Loucy (cell line): ENCODE data around the gene UBAC2.

Experiments used
- EZH2phosphoT487 ChIP-seq: fragments of 200-600 bp; IDR thresholded peaks from 2 replicates; pipeline ENCODE4 v1.6.1; 2018; ENCODE audit warnings: antibody characterized with exemption, mild to moderate bottlenecking, moderate library complexity, borderline replicate concordance
- TF ChIP-seq, protein P1 (sequence below): fragments of 200-600 bp; sonication (generic); conservative IDR thresholded peaks from 2 replicates; pipeline ENCODE4 v1.5.1; 2014; ENCODE audit warnings: mild to moderate bottlenecking, antibody characterized with exemption, low read length

GRCh38 chr13:99160415-99160814, 40.2 kb upstream of the UBAC2 start:
- TF ChIP-seq, protein P1, sequence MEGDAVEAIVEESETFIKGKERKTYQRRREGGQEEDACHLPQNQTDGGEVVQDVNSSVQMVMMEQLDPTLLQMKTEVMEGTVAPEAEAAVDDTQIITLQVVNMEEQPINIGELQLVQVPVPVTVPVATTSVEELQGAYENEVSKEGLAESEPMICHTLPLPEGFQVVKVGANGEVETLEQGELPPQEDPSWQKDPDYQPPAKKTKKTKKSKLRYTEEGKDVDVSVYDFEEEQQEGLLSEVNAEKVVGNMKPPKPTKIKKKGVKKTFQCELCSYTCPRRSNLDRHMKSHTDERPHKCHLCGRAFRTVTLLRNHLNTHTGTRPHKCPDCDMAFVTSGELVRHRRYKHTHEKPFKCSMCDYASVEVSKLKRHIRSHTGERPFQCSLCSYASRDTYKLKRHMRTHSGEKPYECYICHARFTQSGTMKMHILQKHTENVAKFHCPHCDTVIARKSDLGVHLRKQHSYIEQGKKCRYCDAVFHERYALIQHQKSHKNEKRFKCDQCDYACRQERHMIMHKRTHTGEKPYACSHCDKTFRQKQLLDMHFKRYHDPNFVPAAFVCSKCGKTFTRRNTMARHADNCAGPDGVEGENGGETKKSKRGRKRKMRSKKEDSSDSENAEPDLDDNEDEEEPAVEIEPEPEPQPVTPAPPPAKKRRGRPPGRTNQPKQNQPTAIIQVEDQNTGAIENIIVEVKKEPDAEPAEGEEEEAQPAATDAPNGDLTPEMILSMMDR: no peak
- no peak for TF ChIP-seq EZH2phosphoT487
